ENCODE results near the gene TMEM232.
A peak's percentile ranks its signal among the peaks of the same experiment; 100 is the strongest.
"Not testable (repeated sequence)": the region's sequence is repeated elsewhere in the genome, so short reads cannot be mapped to it uniquely, and the experiment has no call there.

The TMEM232 gene

DNA sequence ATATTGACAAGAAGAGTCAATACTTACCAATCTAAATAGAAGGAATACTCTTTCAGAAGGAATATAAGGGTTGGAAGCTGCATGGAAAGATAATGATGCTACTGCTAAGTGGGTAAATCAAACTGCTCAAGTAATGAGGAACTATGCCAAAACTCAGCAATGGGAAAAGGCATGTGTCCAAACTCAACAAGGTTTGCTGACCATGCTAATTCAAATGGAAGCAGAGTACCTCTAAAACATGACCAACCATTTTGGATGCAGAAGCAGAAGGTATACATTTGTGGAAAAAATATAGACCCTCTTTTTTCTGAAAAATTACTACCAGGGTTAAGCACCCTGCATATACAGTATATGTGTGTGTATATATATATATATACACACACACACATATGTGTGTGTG lies 21.1 kb downstream of the TMEM232 start:
- DNase-seq, result no peak

DNA sequence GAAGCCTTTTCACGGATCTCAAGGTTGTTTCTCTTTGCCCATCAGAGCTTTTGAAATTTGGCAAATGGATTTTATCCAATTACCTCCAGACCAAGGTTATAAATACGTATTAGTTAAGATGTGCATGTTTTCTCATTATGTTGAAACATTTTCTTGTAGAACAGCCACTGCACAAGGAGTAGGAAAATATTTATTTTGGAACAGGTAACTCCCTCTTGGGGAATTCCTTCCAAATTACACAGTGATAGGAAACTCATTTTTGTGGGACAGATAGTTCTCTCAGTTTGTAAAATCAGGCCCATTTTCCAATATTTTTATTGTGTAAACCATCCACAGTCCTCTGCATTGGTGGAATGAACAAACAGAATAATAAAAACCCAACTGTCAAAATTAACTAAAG lies 23.0 kb downstream of the TMEM232 start:
- no peak for DNase-seq

DNA sequence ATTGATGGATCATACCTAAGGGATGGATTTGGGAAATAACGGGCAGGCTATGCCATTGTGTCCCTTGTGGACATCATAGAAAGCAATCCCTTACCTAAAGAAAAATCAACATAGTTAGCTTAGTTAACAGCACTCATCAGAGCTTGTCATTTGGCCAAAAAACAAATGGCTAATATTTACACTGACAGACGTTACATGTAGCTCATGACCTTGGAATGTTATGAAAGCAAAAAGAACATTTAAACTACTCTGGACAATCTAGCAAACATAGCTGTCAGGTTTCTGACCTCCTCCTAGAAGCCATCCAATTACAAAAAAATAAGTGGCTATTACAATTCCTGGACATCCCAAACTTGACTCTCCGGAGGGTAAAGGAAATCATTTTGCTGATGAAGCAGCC lies 23.8 kb downstream of the TMEM232 start:
- no peak for DNase-seq

DNA sequence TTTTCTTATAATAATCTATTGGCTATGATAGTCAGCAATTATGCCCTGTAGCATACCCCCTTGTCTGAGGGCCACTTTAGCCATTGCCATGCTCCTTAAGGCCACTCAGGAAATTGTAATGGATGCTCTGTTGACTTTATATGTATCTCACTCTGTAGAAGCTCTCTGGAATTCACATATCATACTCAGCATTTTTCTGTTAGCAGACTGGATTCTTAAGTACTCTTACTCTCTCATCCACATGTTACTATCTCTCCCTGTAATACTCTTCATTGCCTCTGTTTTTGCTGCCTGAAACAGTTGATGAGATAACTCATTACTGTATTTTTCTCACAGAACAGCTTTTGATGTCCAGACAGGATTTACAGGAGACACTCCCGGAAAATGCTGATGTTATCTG lies 24.2 kb downstream of the TMEM232 start:
- DNase-seq, result no peak

- DNase-seq, result not testable (repeated sequence)
These were observed 33.8 kb downstream of the TMEM232 start for GRCh38 chr5:110692669-110693068.

DNA sequence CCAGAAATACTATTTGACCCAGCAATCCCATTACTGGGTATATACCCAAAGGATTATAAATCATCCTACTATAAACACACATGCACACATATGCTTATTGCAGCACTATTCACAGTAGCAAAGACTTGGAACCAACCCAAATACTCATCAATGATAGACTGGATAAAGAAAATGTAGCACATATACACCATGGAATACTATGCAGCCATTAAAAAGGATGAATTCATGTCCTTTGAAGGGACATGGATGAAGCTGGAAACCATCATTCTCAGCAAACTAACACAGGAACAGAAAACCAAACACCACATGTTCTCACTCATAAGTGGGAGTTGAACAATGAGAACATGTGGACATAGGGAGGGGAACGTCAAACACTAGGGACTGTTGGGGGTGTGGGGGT lies 35.9 kb downstream of the TMEM232 start:
- DNase-seq, result not testable (repeated sequence)

- no peak for DNase-seq
These were observed 39.0 kb downstream of the TMEM232 start for GRCh38 chr5:110687485-110687884.

DNA sequence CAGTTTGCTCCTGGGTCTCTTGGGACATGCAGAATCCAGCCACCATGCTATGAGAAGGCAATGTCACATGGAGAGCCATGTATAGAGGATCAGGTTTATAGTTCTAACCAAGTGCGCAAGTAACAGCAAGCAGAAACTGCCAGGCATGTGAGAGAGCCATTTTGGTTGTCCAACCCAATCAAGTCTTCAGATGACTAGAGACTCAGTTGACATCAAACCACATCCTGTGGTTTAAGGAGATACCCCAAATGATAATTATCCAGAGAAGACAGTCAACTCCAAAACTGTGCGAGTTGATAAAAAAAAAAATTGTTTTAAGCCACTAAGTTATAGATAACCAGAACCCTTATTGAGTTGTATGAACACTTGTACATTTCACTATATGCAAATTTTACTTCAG lies 40.2 kb downstream of the TMEM232 start:
- no peak for DNase-seq

GRCh38 chr5:110681953-110682352 lies 44.5 kb downstream of the TMEM232 start:
- no peak for DNase-seq

DNA sequence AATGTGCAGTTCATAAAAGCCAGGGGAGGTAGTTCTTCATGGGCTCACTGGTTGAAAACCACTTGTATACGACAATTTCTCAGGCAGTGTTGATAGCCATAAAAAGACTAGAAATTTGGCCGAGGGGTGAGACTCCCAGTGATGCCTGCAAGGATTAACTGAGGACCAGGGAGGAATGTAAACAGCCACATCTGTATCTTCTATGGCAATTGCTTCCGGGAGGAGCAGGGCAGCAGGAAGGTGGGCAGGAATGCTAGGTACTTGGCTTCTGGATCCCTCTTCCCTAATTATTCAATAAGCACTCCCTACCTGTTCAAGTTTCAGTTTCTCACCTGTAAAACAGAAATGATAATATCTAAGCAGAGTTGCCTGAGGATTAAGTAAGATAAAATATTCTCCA lies 45.4 kb downstream of the TMEM232 start:
- DNase-seq, result no peak

DNA sequence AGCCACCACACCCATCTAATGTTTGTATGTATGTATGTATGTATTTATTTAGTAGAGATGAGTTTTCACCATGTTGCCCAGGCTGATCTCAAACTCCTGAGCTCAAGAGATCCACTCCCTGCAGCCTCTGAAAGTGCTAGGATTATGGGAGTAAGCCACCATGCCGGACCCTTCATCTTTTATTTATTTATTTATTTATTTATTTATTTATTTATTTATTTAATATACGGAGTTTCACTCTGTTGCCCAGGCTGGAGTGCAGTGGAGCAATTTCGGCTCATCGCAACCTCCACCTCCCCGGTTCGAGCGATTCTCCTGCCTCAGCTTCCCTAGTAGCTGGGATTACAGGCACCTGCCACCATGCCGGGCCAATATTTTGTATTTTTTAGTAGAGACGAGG lies 49.9 kb downstream of the TMEM232 start:
- DNase-seq, result not testable (repeated sequence)

DNA sequence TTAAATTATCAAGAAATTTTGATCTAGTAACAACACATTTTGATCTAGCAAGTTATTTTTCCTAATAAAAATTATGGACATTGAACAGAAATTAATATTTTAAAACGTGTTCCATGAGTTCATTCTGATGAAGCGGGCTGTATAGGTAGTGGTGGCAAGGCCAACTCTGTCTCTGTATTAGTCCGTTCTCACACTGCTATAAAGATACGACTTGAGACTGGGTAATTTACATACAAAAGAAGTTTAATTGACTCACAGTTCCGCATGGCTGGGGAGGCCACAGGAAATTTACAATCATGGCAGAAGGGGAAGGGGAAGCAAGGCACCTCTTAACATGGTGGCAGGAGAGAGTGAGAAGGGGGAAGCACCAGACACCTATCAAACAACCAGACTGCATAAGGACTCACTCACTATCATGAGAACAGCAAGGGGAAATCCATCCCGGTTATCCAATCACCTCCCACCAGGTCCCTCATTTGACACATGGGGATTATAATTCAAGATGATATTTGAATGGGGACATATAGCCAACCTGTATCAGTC lies 61.2 kb downstream of the TMEM232 start:
- no peak for DNase-seq

GRCh38 chr5:110663525-110663924 lies 62.9 kb downstream of the TMEM232 start:
- no peak for DNase-seq

DNA sequence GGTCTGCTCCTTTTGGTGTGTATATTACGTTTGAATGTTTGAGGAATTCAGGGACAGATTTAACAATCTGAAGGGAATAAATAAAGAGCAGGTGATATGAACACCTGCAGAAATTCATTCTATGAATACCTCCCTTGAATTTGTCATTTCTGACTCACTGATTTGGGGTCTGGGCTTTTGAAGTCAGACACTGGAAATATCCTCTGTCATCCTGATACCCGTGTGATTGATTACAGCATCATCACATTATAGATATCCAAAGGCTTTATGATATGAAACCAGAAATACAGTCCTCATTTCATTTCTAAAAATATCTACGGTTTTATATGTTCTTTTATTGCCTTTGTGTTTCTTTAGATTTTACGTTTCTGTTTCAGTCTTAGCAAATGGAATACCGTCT lies 68.5 kb downstream of the TMEM232 start:
- DNase-seq, result no peak

- DNase-seq, result no peak
These were observed 73.1 kb downstream of the TMEM232 start for GRCh38 chr5:110653231-110653970.

- no peak for DNase-seq
These were observed 75.0 kb downstream of the TMEM232 start for GRCh38 chr5:110651507-110651906.

GRCh38 chr5:110644357-110644756 lies 82.1 kb downstream of the TMEM232 start:
- no peak for DNase-seq

DNA sequence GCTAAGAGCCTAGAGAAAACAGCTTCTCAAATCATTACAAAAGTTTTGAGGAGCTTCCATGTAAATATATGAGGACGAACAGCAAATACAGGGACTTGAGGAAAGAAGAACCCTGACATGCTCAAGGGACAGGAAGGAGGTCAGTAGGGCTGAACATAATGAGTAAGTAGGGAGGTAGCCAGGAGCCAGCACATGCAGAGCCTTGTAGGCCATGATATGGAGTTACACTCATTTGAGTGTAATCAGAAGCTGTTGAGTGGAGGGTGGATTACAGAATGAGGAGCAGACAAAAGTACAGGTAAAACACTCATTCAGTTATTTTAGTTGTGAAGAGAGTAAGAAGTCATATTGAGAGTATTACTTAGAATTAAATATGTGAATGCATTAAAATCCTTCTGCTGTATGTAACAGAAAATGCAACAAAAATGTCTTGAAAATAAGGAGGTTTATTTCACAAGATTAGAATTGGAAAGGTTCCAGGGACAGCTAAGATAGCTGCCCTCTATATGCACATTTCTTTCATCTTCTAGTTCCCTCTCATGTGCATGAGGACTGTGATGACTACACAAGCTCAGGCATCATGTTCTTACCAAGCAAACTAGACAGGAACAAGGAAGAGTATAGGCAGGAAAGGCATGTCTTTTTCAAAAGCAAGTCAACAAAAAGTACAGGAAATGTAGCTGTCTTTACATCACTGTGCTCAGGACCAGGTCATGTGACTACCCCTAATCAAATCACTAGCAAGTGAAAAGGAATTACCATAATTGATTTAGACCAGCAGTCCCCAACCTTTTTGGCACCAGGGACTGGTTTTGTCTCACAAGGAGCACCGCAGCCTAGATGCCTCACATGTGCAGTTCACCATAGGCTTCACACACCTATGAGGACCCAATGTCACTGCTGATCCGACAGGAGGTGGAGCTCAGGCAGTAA lies 87.2 kb downstream of the TMEM232 start:
- DNase-seq, result no peak

GRCh38 chr5:110634475-110634874 lies 92.0 kb downstream of the TMEM232 start:
- no peak for DNase-seq

DNA sequence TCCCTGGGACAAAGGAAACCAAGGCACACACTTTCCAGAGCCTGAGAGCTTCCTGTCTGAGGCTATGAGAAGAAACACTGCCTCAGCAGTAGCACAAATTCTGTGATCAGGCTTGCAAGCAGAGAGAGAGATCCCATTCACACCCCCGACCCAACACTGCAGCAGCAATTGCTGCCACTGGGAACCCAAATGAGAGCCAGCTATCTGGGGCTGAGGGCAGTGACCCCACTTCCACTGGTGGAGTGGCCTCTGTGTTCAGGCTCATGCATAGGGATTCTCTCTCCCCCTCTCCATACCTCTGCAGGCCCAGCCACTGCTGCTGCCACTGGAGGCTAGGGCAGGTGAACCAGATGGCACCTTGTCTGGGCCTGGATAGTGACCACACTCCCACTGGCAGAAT lies 95.2 kb downstream of the TMEM232 start:
- no peak for DNase-seq

DNA sequence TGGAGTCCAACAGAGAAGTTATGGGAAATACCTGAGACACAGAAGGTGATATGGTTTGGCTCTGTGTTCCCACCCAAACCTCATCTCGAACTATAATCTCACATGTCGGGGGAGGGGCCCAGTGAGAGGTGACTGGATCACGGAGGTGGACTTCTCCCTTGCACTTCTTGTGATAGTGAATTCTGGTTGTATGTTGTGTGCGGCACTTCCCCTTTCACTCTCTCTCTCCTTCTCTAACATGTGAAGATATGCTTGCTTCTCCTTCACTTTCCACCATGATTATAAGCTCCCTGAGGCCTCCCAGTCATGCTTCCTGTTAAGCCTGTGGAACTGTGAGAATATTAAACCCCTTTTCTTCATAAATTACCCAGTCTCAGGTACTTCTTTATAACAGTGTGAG lies 96.1 kb downstream of the TMEM232 start:
- no peak for DNase-seq

GRCh38 chr5:110625376-110625999 lies 101.0 kb downstream of the TMEM232 start:
- peak in 1 of 2 donors; percentile 52 for DNase-seq

- DNase-seq, result no peak
These were observed 102.6 kb downstream of the TMEM232 start for GRCh38 chr5:110623874-110624273.

Measured in inflammatory macrophage (primary cell).